Testis (tissue), 2 donors: Measurements from ENCODE around the gene CALHM3.

Source experiments
- POLR2A ChIP-seq: fragments of 450-650 bp; IDR thresholded peaks from one replicate; pipeline ENCODE4 v1.6.1; 2017; ENCODE audit warnings: antibody characterized with exemption, mild to moderate bottlenecking, moderate library complexity
- TF ChIP-seq, protein P1 (sequence below), 3 experiments: fragments of 450-650 bp in 2 of 3; fragments of 200-600 bp in 1 of 3; sonication (generic) in 1 of 3; IDR thresholded peaks; one replicate each; pipeline ENCODE4 v1.5.1; 2016 to 2019; ENCODE audit warnings: antibody characterized with exemption in 3 of 3, mild to moderate bottlenecking in 2 of 3, moderate library complexity in 1 of 3

DNA sequence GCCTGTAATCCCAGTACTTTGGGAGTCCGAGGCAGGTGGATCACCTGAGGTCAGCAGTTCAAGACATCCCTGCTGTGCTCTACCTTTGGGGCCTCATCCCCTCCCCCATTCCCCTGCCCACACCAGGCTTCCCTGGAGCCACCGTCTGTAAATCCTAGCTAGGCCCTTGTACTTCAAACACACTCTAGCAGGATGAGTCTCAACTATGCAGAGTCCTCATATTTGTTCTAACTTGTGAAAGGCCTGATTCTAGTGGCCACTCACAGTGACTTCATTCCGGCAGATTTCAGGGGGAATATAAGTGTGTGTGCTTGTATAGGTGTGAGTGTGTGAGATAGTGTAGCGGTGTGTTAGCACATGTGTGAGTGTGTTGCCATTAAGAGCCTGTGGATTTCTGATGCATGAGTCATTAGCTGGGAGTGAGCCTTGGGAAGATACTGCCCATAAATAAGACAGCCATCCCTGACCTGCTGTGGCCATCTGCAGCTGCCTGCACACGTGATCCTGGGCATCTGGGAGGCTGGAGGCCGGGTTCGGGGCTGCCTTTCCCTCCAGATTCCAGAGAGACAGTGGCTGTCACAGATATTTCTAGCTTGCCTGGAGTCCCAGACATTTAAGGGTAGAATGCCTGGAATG, 12.8 kb upstream of the CALHM3 start:
- TF ChIP-seq, protein P1, sequence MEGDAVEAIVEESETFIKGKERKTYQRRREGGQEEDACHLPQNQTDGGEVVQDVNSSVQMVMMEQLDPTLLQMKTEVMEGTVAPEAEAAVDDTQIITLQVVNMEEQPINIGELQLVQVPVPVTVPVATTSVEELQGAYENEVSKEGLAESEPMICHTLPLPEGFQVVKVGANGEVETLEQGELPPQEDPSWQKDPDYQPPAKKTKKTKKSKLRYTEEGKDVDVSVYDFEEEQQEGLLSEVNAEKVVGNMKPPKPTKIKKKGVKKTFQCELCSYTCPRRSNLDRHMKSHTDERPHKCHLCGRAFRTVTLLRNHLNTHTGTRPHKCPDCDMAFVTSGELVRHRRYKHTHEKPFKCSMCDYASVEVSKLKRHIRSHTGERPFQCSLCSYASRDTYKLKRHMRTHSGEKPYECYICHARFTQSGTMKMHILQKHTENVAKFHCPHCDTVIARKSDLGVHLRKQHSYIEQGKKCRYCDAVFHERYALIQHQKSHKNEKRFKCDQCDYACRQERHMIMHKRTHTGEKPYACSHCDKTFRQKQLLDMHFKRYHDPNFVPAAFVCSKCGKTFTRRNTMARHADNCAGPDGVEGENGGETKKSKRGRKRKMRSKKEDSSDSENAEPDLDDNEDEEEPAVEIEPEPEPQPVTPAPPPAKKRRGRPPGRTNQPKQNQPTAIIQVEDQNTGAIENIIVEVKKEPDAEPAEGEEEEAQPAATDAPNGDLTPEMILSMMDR (IDR thresholded peaks at IDR 0.05) = no peak
- TF ChIP-seq POLR2A = no peak
